Ascending aorta (tissue), 2 donors: ENCODE measurements around the gene CHRNA4. TPM values are rescaled to one million over a fixed set of nuclear protein-coding genes. Genes with fewer than 3 reads are reported as not detected.

Experiments
- DNase-seq, 2 donors: peaks; one replicate each; pipeline ENCODE4 v3.0.0-alpha.2; 2019; ENCODE audit warnings: low spot score in 2 of 2
- H3K27ac ChIP-seq, 2 donors: fragments of 200-600 bp; sonication (generic); one replicate each; pipeline ENCODE4 v1.5.1; 2016 to 2017; ENCODE audit warnings: mild to moderate bottlenecking in 1 of 2
- H3K27me3 ChIP-seq: fragments of 200-600 bp; sonication (generic); one replicate; pipeline ENCODE4 v1.5.1; 2017
- H3K36me3 ChIP-seq, 2 donors: fragments of 200-600 bp; sonication (generic); one replicate each; pipeline ENCODE4 v1.5.1; 2016
- H3K4me1 ChIP-seq, 2 donors: fragments of 200-600 bp; sonication (generic); one replicate each; pipeline ENCODE4 v1.5.1; 2016 to 2017; ENCODE audit warnings: mild to moderate bottlenecking in 1 of 2
- H3K4me3 ChIP-seq, 2 donors: fragments of 200-600 bp; sonication (generic); one replicate each; pipeline ENCODE4 v1.5.1; 2016 to 2017; ENCODE audit warnings: mild to moderate bottlenecking in 1 of 2
- H3K9me3 ChIP-seq, 2 donors: fragments of 200-600 bp; sonication (generic); one replicate each; pipeline ENCODE4 v1.5.1; 2016
- intact Hi-C: fragments of 100-400 bp; cut with DNase I; formaldehyde crosslinking; loops from one replicate; pipeline ENCODE4 v1.15.1; 2023
- total RNA-seq: library from RNA; depleted of rRNA; stranded (reverse); fragments of >200 nt; gene quantifications from one replicate; pipeline ENCODE4 v1.1.0, GENCODE V29; 2016
- TF ChIP-seq, protein P1 (sequence below), 3 experiments: fragments of 200-600 bp in 2 of 3; fragments of 450-650 bp in 1 of 3; sonication (generic) in 2 of 3; IDR thresholded peaks; one replicate each; pipeline ENCODE4 v1.5.1; 2016 to 2019; ENCODE audit warnings: antibody characterized with exemption in 3 of 3, mild to moderate bottlenecking in 1 of 3, moderate library complexity in 1 of 3

The CHRNA4 gene
- total RNA-seq, 1 donor from 2014 or later = not detected

DNA sequence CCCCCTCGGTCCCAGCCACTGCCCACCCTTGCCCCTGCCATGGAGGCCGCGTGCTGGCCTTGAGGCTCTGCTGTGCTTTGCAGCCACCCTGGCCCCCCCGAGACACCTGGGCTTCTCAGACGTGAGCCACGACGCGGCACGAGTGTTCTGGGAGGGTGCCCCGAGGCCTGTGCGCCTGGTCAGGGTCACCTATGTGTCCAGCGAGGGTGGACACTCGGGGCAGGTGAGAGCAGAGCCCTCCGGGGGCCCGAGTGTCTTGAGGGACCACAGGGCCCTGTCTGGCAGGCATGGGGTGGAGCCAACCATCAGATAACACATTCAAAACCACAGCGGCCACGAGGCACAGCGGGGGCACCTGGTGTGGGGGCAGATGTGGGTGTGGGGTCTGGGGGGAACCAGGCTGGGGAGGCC is 49.3 kb downstream of the CHRNA4 start:
- Histone ChIP-seq H3K27me3 (peaks cover 4% of the 10 kb centered on the region), H3K9me3 (no peaks in the 10 kb centered on the region), H3K36me3 (no peaks in the 10 kb centered on the region), H3K27ac (no peak overlapping the region), H3K4me3 (no peak overlapping the region), H3K4me1 (no peaks in the 10 kb centered on the region)
- no peak for DNase-seq
- intact Hi-C loops = no loop called here
- TF ChIP-seq, protein P1, sequence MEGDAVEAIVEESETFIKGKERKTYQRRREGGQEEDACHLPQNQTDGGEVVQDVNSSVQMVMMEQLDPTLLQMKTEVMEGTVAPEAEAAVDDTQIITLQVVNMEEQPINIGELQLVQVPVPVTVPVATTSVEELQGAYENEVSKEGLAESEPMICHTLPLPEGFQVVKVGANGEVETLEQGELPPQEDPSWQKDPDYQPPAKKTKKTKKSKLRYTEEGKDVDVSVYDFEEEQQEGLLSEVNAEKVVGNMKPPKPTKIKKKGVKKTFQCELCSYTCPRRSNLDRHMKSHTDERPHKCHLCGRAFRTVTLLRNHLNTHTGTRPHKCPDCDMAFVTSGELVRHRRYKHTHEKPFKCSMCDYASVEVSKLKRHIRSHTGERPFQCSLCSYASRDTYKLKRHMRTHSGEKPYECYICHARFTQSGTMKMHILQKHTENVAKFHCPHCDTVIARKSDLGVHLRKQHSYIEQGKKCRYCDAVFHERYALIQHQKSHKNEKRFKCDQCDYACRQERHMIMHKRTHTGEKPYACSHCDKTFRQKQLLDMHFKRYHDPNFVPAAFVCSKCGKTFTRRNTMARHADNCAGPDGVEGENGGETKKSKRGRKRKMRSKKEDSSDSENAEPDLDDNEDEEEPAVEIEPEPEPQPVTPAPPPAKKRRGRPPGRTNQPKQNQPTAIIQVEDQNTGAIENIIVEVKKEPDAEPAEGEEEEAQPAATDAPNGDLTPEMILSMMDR (IDR thresholded peaks at IDR 0.05) = no peak

DNA sequence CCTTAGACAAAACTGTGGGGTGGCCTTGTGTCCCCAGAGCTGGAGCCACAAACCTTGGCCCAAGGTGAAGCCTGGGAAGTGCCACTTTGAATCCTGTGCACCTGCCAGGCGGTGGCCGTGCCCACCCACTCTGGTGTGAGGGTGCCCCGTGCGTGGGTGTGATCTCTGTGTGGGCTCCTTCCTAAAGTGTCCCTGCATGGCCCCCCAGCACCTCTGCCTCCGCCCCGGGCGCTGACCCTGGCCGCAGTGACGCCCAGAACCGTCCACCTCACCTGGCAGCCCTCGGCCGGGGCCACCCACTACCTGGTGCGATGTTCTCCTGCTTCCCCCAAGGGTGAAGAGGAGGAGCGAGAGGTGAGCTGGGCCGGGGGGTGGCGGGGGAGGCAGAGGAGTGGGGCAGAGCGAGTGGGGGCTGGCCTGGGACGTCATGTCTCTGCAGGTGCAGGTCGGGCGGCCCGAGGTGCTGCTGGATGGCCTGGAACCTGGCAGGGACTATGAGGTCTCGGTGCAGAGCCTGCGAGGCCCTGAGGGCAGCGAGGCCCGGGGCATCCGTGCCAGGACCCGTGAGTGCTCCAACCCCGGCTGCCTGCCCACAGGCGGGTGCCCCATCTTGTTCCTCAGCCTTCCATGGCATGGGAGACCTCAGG is 49.8 kb downstream of the CHRNA4 start:
- Histone ChIP-seq H3K4me1 (no peaks in the 10 kb centered on the region), H3K4me3 (no peak overlapping the region), H3K27me3 (peaks cover 4% of the 10 kb centered on the region), H3K9me3 (no peaks in the 10 kb centered on the region), H3K27ac (no peak overlapping the region), H3K36me3 (no peaks in the 10 kb centered on the region)
- no peak for DNase-seq
- intact Hi-C loops = no loop called here
- TF ChIP-seq, protein P1 (IDR thresholded peaks at IDR 0.05) = no peak

DNA sequence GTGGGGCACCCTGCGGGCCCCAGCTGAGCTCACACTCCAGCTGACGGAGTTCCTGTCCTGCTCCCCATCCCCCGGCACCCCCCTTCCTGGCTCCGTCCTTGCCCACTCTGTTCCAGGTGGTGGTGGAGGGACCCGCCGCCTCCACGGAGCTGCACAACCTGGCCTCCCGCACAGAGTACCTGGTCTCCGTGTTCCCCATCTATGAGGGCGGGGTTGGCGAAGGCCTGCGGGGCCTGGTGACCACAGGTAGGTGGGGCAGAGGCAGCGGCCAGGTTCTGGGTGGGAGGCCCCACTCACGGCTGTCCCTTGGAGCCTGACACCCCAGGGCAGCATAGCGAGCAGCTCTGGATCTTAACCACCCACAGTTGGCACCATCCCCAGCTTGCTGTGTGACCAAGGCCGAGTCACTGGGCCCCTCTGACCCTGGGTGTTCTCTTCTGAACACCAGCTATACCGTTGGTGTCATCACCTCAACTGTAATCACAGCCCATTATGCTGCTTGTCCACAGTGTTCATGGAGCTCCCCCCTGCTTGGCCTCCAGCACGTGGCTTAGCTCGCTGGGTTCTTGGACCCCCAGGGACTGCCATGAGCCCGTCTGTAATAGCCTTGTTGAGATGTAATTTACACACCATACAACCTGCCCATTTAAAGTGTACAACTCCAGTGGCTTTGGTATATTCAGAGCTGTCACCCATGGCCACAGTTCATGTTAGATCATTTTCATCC is 50.7 kb downstream of the CHRNA4 start:
- Histone ChIP-seq H3K9me3 (no peaks in the 10 kb centered on the region), H3K4me1 (no peaks in the 10 kb centered on the region), H3K27me3 (peaks cover 4% of the 10 kb centered on the region), H3K4me3 (no peak overlapping the region), H3K36me3 (no peaks in the 10 kb centered on the region), H3K27ac (no peak overlapping the region)
- DNase-seq = no peak
- intact Hi-C loops = no loop called here
- TF ChIP-seq, protein P1 (IDR thresholded peaks at IDR 0.05) = no peak

DNA sequence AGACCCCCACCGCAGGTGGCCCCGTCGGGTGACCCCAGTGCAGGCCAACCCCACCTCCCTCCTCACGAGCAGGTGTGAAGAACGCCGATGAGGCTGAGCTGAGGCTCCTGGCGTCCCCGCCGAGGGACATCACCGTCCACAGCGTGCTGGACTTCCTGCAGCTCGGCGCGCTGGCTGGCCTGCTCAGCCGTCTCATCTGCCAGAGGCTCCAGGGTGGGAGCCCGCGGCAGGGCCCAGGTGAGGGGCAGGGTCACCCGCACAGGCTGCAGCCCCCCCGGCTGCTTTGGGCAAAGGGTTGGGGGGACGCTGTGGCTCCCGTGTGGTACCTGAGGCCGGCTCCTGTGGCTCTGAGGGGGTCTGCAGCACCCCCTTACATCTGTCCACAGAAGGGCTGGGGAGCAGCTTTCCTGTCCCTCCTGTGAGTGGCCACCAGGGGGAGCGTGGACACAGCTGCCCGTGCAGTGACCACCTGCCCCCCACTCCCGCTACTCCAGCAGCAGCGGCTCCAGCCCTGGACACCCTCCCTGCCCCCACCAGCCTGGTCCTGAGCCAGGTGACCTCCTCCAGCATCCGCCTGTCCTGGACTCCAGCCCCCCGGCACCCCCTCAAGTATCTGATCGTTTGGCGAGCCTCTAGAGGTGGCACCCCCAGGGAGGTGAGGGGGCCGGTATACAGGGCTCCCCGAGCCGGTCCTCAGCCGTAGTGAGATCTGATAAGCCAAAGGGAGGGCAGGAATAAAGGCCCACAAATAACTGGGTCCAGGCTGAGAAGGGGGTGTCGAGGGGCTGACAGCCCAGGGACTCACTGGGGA is 51.7 kb downstream of the CHRNA4 start:
- Histone ChIP-seq H3K4me1 (no peaks in the 10 kb centered on the region), H3K36me3 (no peaks in the 10 kb centered on the region), H3K27ac (no peak overlapping the region), H3K4me3 (no peak overlapping the region), H3K27me3 (peaks cover 4% of the 10 kb centered on the region), H3K9me3 (no peaks in the 10 kb centered on the region)
- DNase-seq = no peak
- intact Hi-C loops = no loop called here
- TF ChIP-seq, protein P1 (IDR thresholded peaks at IDR 0.05) = peak; percentile 26 to 74 (median 60)

DNA sequence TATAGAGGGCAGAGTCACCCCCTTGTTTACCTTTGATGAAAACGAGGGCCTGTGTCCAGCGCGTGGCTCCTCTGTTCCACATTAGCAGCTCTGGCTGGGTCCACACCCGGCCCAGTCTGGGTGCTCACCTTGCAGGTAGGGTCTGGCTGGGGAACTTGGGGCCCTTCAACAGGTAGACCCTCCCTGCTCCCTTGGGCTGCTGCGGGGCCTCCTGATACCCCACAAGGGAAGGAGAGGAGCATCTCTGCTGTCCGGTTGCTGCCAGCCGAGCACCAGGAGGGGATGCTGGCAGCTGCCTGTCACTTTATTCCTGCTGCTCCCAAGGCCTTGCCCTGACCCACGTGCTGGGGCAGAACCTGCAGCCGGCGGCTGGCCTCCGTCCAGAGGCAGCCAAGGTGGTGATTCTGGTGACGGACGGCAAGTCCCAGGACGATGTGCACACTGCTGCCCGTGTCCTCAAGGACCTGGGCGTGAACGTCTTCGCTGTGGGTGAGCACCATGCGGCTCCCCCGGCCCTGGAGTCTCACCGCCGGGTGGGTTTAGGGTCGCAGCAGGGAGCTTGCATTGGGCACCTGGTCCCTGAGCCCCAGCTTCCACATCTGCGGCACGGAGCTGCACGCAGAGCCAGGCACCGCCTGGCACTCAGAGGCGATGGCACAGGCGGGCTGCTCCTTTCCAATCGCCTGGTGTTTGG is 52.8 kb downstream of the CHRNA4 start:
- Histone ChIP-seq H3K4me1 (no peaks in the 10 kb centered on the region), H3K4me3 (no peak overlapping the region), H3K27me3 (peaks cover 4% of the 10 kb centered on the region), H3K27ac (no peak overlapping the region), H3K9me3 (no peaks in the 10 kb centered on the region), H3K36me3 (no peaks in the 10 kb centered on the region)
- DNase-seq = no peak
- intact Hi-C loops = no loop called here
- TF ChIP-seq, protein P1 (IDR thresholded peaks at IDR 0.05) = no peak
